Astrocyte (in vitro differentiated cells and primary cell): ENCODE results near the gene SLC16A2. TPM values are rescaled to one million over a fixed set of nuclear protein-coding genes. Genes with fewer than 3 reads are reported as not detected.

Source experiments
- DNase-seq: peaks from one replicate; pipeline ENCODE4 v3.0.0-alpha.2; 2010; ENCODE audit warnings: low read depth
- FAIRE-seq: peaks from 2 replicates; lab custom pipeline; 2011; peaks lifted over from hg19 to GRCh38; lab: Jason Lieb, UNC
- H2AFZ ChIP-seq: 2 replicates; pipeline ENCODE4 v1.6.0; 2012; ENCODE audit warnings: low read depth, low read length, inconsistent platforms
- H3K27ac ChIP-seq: 2 replicates; pipeline ENCODE4 v1.5.1; 2011; ENCODE audit warnings: low read depth, low read length, inconsistent platforms
- H3K27me3 ChIP-seq: 2 replicates; pipeline ENCODE4 v1.6.0; 2011; ENCODE audit warnings: low read length, inconsistent platforms; ENCODE audit not compliant: insufficient read depth
- H3K36me3 ChIP-seq: 2 replicates; pipeline ENCODE4 v1.5.1; 2011; ENCODE audit warnings: low read length, inconsistent platforms; ENCODE audit not compliant: insufficient read depth
- H3K4me1 ChIP-seq: 2 replicates; pipeline ENCODE4 v1.5.1; 2011; ENCODE audit warnings: low read length, inconsistent platforms; ENCODE audit not compliant: insufficient read depth
- H3K4me2 ChIP-seq: 2 replicates; pipeline ENCODE4 v1.6.0; 2012; ENCODE audit warnings: low read length, inconsistent platforms
- H3K4me3 ChIP-seq: 2 replicates; pipeline ENCODE4 v1.5.1; 2011; ENCODE audit warnings: low read depth, mild to moderate bottlenecking, low read length, inconsistent platforms; ENCODE audit not compliant: insufficient read depth
- H3K79me2 ChIP-seq: 2 replicates; pipeline ENCODE4 v1.6.0; 2012; ENCODE audit warnings: mild to moderate bottlenecking, low read length, inconsistent platforms; ENCODE audit not compliant: insufficient read depth
- H3K9ac ChIP-seq: 2 replicates; pipeline ENCODE4 v1.6.0; 2012; ENCODE audit warnings: mild to moderate bottlenecking, low read length, inconsistent platforms
- H3K9me3 ChIP-seq: 2 replicates; pipeline ENCODE4 v1.5.1; 2012; ENCODE audit warnings: low read depth, mild to moderate bottlenecking, low read length, inconsistent platforms; ENCODE audit not compliant: insufficient read depth
- H4K20me1 ChIP-seq: 2 replicates; pipeline ENCODE4 v1.6.0; 2012; ENCODE audit warnings: low read length, inconsistent platforms; ENCODE audit not compliant: insufficient read depth
- H3K27ac Mint-ChIP-seq: one replicate; pipeline ENCODE4 v1.8.0; 2021; ENCODE audit warnings: mild to moderate bottlenecking, mixed read lengths; ENCODE audit not compliant: unreplicated experiment
- H3K27me3 Mint-ChIP-seq: one replicate; pipeline ENCODE4 v1.8.0; 2021; ENCODE audit warnings: low read depth, mixed read lengths; ENCODE audit not compliant: unreplicated experiment
- H3K36me3 Mint-ChIP-seq: one replicate; pipeline ENCODE4 v1.8.0; 2021; ENCODE audit warnings: low read depth, mixed read lengths; ENCODE audit not compliant: unreplicated experiment
- H3K4me1 Mint-ChIP-seq: one replicate; pipeline ENCODE4 v1.8.0; 2021; ENCODE audit warnings: low read depth, mixed read lengths; ENCODE audit not compliant: unreplicated experiment
- H3K4me3 Mint-ChIP-seq: one replicate; pipeline ENCODE4 v1.8.0; 2021; ENCODE audit warnings: mild to moderate bottlenecking, moderate library complexity, mixed read lengths; ENCODE audit not compliant: unreplicated experiment
- H3K9me3 Mint-ChIP-seq: one replicate; pipeline ENCODE4 v1.8.0; 2021; ENCODE audit warnings: mild to moderate bottlenecking, mixed read lengths; ENCODE audit not compliant: unreplicated experiment
- EZH2 ChIP-seq: IDR thresholded peaks from 2 replicates; pipeline ENCODE4 v1.6.1; 2012; ENCODE audit warnings: mild to moderate bottlenecking, low read length, inconsistent platforms; ENCODE audit not compliant: insufficient read depth
- total RNA-seq: library from RNA; stranded (reverse); gene quantifications from 2 replicates; pipeline ENCODE4 v1.2.1, GENCODE V29; 2021
- TF ChIP-seq, protein P1 (sequence below): IDR thresholded peaks from 2 replicates; pipeline ENCODE4 v1.5.1; 2011; ENCODE audit warnings: low read depth, mild to moderate bottlenecking, inconsistent platforms, low read length, moderate library complexity; ENCODE audit not compliant: insufficient read depth

Gene SLC16A2
- total RNA-seq, 1 donor from 2014 or later: 21.1 TPM

DNA sequence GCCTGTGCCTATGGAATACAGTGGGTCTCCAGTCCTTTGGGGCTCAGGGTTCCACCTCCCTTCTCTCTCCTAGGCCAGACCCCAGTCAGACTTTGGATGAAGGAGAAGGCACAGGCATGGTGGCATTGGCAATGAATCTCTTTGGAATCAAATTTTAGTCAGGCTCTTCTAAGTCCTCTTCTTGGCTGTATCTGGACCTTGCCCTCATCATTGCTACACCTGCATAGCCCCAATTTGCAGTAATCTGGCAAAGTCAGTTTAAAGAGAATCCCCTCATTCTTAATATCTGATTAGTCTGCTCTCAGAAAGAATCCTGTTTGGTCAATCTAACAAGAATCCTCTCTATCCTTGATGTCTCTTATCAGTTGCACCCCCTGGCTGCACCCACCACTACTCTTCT is 77.6 kb downstream of the SLC16A2 start:
- Mint-ChIP-seq H3K4me3 (no peak overlapping the region), H3K27me3 (no peaks in the 10 kb centered on the region), H3K36me3 (no peaks in the 10 kb centered on the region), H3K9me3 (no peaks in the 10 kb centered on the region), H3K27ac (no peak overlapping the region), H3K4me1 (no peaks in the 10 kb centered on the region)
- FAIRE-seq (peak; percentile 80), DNase-seq (no peak)
- no peak overlapping the region for H2AFZ ChIP-seq
- no peaks in the 10 kb centered on the region for H4K20me1 ChIP-seq
- no peaks in the 10 kb centered on the region for H3K27me3 ChIP-seq
- no peak for TF ChIP-seq EZH2
- TF ChIP-seq, protein P1, sequence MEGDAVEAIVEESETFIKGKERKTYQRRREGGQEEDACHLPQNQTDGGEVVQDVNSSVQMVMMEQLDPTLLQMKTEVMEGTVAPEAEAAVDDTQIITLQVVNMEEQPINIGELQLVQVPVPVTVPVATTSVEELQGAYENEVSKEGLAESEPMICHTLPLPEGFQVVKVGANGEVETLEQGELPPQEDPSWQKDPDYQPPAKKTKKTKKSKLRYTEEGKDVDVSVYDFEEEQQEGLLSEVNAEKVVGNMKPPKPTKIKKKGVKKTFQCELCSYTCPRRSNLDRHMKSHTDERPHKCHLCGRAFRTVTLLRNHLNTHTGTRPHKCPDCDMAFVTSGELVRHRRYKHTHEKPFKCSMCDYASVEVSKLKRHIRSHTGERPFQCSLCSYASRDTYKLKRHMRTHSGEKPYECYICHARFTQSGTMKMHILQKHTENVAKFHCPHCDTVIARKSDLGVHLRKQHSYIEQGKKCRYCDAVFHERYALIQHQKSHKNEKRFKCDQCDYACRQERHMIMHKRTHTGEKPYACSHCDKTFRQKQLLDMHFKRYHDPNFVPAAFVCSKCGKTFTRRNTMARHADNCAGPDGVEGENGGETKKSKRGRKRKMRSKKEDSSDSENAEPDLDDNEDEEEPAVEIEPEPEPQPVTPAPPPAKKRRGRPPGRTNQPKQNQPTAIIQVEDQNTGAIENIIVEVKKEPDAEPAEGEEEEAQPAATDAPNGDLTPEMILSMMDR: no peak
- H3K27ac ChIP-seq: no peak overlapping the region
- H3K79me2 ChIP-seq: no peaks in the 10 kb centered on the region
- no peak overlapping the region for H3K9ac ChIP-seq
- H3K36me3 ChIP-seq: no peaks in the 10 kb centered on the region
- H3K4me1 ChIP-seq: no peaks in the 10 kb centered on the region
- H3K4me3 ChIP-seq: no peak overlapping the region
- H3K9me3 ChIP-seq: no peaks in the 10 kb centered on the region
- H3K4me2 ChIP-seq: no peak overlapping the region

DNA sequence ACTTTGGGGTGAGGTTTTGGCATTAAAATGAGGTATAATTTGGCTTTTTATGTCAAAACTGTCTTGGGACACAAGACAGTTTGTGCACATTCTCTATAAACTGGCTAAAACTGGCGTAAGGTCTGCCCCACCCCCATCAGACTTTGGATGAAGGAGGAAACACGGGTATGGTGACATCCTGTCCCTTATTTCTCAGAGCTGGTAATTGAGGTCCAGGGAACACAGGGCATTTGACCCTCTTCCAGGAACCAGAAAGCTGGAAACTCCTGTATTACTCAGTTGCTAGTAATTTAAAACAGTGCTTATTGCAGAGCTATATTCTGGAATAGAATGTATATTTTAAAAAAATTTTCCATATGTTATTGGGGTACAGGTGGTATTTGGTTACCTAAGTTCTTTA is 78.8 kb downstream of the SLC16A2 start:
- peak; percentile 74 for FAIRE-seq
- TF ChIP-seq, protein P1: no peak
- no peak for TF ChIP-seq EZH2

DNA sequence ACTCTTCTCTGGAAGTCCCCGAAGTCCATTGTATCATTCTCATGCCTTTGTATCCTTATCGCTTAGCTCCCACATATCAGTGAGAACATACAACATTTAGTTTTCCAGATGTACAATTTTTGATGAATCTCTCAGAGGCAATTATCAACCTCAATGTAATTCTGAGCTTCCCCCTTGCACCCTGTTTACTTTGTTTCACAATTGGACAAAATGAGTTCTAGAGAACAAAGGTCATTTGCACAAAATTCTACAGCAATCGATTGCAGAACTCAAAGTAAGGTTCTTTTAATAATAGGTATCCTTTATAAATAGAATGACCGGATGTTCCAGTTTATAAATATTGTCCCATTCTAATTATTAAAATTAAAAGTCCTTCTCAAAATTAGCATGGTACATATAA is 79.3 kb downstream of the SLC16A2 start:
- Histone ChIP-seq H4K20me1 (no peaks in the 10 kb centered on the region), H3K4me1 (no peaks in the 10 kb centered on the region), H3K79me2 (no peaks in the 10 kb centered on the region), H3K27me3 (no peaks in the 10 kb centered on the region), H3K9me3 (no peaks in the 10 kb centered on the region), H2AFZ (no peak overlapping the region), H3K36me3 (no peaks in the 10 kb centered on the region), H3K4me3 (no peak overlapping the region), H3K4me2 (no peak overlapping the region), H3K9ac (no peak overlapping the region), H3K27ac (no peak overlapping the region)
- Mint-ChIP-seq H3K4me1 (no peaks in the 10 kb centered on the region), H3K36me3 (no peaks in the 10 kb centered on the region), H3K4me3 (no peak overlapping the region), H3K27me3 (no peaks in the 10 kb centered on the region), H3K9me3 (no peaks in the 10 kb centered on the region), H3K27ac (no peak overlapping the region)
- FAIRE-seq: peak; percentile 89
- no peak for TF ChIP-seq EZH2
- DNase-seq: no peak

More for the DNA sequence above, 78.8 kb downstream of the SLC16A2 start:
- Mint-ChIP-seq H3K4me1 (no peaks in the 10 kb centered on the region), H3K4me3 (no peak overlapping the region), H3K27ac (no peak overlapping the region), H3K27me3 (no peaks in the 10 kb centered on the region), H3K36me3 (no peaks in the 10 kb centered on the region), H3K9me3 (no peaks in the 10 kb centered on the region)
- no peaks in the 10 kb centered on the region for H3K36me3 ChIP-seq
- no peak overlapping the region for H3K27ac ChIP-seq
- no peaks in the 10 kb centered on the region for H4K20me1 ChIP-seq
- H3K4me1 ChIP-seq: no peaks in the 10 kb centered on the region
- DNase-seq: no peak
- no peaks in the 10 kb centered on the region for H3K27me3 ChIP-seq
- no peak overlapping the region for H3K9ac ChIP-seq
- H3K4me3 ChIP-seq: no peak overlapping the region
- H3K4me2 ChIP-seq: no peak overlapping the region
- H3K9me3 ChIP-seq: no peaks in the 10 kb centered on the region
- H2AFZ ChIP-seq: no peak overlapping the region
- no peaks in the 10 kb centered on the region for H3K79me2 ChIP-seq
